ENCODE measurements around the gene RABGAP1L.
"Not testable (repeated sequence)": the region's sequence is repeated elsewhere in the genome, so short reads cannot be mapped to it uniquely, and the experiment has no call there.

The RABGAP1L gene

DNA sequence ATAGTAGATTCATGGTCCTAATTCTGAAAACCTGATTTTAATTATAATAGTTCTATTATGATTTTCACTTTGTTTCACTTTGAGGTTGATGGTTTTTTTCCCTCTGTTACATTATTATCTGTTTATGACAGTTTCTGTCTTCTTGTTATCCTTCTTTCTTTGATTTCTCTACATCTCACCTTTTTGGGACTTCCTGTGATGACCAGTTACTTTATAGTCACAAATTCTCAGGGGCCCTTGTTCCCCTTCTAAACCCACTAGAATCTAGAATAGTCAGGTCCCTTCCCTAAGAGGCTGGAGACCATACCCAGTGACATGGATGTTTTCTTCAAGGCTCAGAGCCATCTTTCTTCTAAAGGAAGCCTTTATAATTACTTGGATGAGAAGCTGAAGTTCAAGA, 526.9 kb downstream of the RABGAP1L start:
- DNase-seq, result no peak

DNA sequence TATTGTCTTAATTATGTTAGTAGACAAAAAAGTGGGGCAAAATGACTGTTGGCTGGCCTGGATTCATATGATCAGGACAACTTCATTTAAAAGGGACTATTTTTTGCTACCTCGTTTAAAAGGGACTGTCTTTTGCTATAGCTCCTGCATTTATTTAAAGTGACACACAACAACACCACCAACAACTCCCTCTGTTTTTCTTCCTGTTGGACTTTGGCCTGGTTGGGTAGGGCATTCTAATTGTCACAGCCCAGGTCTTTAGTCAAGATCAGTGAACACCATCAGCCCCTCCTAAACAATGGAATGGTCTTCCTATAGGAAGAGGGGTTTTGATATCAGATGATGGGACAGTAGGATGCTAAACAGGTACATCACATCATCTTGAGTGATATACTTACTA, 530.2 kb downstream of the RABGAP1L start:
- no peak for DNase-seq

DNA sequence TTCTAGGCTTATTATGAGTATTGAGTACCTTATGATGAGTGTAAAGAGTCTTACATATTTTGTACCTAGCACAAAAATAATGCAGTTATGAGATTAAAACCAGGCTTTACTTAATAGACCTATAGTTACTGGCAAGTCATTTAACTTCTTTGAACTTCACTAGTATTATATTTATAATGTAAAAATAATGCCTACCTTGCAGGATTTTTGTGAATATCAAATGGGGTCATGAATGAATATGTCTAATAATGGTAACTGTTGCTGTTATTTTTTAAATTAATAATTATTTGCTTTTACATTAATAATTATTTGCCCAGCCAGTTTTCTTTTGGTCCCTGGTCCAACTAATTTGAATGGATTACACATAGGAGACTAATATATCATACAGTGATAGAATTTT, 530.9 kb downstream of the RABGAP1L start:
- DNase-seq, result no peak

DNA sequence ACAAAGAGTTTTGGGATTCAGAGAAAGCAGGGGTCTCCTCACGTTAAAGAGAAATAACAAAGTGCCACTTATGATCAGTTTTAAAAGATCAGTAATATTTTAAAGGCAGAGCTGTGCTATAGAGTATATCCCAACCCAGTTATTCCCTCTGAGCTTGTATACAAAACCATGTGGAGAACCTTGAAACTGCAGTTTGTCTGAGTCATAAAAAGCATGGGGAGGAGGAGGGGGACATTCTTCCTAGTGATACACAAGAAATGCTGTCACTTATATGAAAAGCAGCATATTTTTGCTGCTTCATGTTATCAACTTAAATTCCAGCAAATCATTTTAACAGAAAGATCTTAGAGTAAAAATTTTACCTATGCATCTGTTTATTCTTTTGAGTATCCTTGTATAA, 533.0 kb downstream of the RABGAP1L start:
- DNase-seq, result no peak

DNA sequence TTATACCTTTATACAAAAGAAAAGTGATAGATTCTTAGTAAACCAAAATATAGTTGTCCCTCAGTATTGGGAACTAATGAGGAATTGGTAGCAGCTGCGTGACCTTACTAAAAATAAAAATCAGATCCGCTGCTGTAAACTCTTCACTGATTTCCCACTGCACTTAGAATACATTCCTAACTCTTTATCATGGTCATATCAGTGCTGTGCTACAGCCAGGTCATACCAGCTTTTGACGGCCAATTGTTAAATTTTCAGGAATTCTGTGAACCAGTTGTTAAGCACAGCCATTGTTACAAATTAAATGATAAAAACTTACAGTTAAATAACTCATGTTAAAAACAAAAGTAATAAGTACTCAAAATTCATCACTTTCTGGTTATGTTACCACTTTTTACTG, 533.8 kb downstream of the RABGAP1L start:
- no peak for DNase-seq

DNA sequence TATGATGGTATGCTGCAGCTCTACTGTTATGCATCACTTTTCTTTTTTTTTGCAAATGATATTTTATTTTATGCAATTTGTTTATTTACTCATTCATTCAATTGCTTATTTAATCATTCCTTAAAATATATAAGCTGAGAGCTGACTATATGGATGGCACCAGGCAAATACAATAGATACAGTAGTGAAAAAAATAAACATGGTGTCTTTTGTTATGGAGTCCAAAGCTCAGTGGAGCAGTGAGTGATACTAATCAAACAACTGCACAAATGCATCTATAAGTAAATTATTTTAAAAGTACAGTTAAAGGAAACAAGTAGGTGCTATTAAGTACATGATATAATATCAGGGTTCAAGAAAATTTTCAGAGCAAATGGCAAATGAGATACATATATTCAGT, 534.2 kb downstream of the RABGAP1L start:
- not testable (repeated sequence) for DNase-seq

DNA sequence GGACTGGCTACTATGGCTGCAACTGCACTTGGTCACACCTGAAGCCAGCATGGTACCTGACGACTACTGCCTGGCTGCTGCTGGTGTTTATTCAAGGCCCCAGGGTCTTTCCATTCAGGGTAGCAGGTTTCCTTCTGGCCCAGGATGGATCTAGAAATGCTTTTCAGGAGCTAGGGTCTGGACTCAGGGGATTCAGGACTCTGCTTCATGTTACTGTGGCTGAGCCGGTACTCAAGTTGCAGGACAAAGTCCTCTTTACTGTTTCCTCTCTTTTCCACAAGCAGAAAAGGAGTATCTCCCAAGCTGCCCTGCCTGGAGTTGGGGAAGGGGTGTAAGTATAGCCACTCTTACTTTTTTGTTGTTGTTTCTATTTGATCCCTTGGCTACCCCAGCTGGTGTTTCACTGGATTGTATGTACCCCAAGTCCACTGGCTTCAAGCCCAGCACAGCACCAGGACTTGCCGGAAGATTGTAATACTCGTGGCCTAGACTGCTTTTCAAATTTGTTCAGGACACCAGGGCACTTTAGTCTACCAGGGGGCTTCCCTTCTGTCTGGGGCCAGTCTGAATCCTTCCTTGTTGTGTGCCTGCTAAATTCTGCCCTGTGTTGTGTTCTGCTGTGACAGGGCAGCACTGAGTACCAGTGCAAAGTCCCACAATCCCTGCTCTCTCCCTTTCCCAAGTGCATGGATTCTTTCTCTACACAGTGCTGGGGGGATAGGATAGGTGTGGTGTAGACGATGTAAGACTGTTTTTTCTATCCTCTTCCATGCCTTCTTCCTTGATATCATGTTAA, 536.9 kb downstream of the RABGAP1L start:
- DNase-seq, result no peak

DNA sequence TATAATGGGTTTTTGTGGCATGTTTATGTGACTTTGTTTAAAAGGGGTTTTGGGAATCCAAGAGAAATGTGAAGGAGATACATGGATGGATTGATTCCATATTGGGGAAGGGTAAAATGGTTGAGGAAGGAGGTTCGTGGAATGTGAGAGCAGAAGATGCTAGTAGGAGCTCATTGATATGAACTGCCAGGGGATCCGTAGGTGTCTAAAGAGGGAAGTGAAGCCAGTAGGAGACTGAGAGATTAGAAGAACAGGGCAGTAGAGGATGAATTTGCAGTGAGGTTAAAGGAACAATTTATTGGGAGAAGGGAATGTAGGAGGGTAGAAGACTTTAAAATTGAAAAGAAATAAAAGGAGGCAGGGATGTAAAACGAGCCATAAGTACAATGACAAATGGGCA, 541.0 kb downstream of the RABGAP1L start:
- DNase-seq, result no peak

DNA sequence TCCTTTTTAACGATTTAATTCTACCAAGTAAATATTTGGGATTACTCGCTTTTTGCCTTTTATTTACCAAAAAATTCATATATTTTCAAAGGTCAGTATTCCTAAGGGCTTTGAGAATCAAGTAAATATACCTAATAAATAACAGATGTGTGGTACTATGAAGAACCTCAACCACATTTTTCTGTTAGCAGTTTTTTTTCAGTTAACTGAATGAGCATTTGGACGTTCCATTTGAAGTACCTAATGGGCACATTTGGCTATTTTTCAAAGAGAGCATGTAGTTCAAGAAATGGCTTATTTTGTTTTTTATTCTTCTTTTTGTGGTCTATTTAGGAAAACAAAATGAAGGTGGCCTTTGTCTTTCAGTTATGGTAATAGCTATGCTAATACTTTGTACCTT, 541.5 kb downstream of the RABGAP1L start:
- DNase-seq, result no peak

DNA sequence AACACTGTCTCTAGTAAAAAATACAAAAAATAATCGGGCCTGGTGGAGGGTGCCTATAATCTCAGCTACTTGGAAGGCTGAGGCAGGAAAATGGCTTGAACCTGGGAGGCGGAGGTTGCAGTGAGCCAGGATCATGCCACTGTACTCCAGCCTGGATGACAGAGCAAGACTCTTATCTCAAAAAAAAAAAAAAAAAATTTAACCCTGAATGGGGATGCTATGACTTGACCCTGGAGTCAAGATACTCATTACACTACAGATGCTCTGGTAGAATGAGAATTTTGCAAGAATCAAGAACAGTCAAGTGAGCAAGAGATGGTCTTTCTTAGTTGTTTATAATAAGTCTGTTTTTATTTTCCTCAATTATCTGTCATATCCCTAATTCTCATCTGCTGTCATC, 542.2 kb downstream of the RABGAP1L start:
- DNase-seq, result no peak

DNA sequence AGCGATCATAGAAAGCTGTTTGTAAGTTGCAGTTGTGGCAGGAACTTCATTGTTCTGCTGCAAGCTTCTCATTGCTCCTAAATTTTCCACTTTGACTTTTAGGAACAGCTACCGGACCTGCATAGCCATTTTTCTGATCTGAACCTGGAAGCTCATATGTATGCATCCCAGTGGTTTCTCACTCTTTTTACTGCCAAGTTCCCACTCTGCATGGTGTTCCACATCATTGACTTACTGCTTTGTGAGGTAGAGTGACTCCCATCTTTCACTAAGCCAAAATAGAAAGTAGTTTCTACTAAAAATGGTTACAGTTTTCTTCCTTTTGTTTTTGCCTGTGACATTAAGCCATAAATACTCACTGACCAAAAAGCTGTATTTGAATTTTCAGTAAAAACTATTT, 542.7 kb downstream of the RABGAP1L start:
- DNase-seq, result no peak

DNA sequence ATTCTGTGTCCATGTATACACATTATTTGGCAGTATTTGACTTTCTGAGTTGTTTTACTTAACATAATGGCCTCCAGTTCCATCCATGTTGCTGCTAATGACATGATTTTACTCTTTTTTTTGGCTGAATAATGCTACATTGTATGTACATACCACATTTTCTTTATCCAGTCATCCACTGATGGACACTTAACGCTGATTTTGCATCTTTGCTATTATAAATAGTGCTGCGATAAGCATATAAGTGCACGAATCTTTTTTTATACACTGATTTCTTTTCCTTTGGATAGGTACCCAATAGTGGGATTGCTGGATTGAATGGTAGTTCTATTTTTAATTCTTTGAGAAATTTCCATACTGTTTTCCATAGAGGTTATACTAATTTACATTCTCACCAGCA, 544.0 kb downstream of the RABGAP1L start:
- DNase-seq, result no peak

DNA sequence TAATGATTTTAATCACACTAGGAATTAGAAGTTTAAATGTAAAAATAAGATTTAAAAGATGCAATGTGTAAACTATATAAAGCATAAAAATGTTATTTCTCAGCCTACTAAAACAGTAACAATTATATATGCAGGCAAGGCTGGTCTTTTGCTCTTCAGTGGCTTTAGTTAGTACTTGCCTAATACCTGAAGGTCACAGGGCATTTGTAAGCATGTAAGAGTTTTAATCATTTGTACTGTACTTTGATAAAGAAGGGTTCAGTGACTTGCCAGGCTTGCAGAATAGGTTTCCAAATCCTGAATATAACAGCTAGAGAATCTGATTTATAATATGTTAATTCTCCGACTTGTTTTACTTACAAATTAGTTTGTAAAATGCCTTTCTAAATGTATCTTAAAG, 545.0 kb downstream of the RABGAP1L start:
- no peak for DNase-seq

DNA sequence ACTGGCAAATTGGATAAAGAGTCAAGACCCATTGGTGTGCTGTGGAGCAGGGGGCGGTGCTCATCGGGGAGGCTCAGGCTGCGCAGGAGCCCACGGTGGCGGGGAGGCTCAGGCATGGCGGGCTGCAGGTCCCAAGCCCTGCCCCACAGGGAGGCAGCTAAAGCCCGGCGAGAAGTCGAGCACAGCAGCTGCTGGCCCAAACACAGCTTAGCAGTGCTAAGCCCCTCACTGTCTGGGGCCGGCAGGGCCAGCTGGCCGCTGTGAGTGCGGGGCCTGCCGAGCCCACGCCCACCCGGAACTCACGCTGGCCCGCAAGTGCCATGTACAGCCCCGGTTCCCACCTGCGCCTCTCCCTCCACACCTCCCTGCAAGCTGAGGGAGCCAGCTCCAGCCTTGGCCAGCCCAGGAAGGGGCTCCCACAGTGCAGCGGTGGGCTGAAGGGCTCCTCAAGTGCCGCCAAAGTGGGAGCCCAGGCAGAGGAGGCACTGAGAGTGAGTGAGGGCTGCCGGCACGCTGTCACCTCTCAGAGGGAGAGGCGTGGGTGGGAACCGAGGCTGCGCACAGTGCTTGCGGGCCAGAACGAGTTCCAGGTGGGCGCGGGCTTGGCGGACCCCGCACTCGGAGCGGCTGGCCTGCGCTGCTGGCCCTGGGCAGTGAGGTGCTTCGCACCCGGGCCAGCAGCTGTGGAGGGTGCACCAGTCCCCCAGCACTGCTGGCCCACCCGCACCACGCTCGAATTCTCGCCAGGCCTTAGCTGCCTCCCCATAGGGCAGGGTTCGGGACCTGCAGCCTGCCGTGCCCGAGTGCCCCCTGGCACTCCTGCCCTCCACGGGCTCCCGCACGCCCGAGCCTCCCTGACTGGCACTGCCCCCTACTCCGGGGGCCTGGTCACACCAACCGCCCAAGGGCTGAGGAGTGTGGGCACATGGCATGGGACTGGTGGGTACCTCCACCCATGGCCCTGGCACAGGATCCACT, 551.8 kb downstream of the RABGAP1L start:
- DNase-seq, result no peak

DNA sequence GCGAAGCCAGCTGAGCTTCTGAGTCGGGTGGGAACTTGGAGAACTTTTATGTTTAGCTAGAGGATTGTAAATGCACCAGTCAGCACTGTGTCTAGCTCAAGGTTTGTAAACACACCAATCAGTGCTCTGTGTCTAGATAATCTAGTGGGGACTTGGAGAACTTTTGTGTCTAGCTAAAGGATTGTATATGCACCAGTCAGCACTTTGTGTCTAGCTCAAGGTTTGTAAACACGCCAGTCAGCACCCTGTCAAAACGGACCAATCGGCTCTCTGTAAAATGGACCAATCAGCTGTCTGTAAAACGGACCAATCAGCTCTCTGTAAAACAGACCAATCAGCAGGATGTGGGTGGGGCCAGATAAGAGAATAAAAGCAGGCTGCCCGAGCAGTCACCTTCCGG, 552.5 kb downstream of the RABGAP1L start:
- DNase-seq, result not testable (repeated sequence)

DNA sequence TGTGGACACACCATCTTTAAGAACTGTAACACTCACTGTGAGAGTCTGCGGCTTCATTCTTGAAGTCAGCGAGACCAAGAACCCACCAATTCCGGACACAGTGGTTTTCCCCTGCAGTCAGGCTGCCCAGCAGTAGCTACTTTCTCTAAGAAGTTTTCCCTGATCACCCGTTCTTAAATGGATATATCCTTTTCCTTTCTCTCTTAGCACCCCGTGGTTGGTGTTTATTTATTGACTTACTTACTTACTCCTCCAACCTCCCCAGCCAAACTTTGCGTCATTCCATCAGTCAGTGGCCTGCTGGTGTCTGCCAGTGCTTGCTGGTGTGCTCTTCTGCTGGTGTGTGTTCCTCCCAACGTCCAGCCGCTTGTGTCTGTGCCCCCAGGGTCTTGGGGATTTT, 553.2 kb downstream of the RABGAP1L start:
- DNase-seq, result no peak

DNA sequence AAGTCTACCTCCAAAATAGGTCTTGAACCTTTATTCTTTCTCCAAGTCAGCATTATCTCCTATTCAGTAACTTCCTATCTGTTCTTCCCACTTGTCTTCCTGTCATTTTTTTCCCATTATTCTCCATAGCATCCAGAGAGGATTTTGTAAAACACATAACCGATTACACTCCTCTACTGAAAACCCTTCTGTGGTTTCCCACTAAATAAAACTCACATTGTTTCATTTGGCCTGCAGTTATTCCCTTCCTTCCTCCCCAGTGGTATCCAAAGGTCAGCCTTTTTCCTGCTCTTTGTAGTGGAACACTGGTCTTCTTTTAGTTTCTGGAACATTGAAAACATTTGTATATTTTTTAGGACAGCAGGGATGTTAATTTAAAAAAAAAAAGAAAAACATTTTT, 554.5 kb downstream of the RABGAP1L start:
- DNase-seq, result no peak

DNA sequence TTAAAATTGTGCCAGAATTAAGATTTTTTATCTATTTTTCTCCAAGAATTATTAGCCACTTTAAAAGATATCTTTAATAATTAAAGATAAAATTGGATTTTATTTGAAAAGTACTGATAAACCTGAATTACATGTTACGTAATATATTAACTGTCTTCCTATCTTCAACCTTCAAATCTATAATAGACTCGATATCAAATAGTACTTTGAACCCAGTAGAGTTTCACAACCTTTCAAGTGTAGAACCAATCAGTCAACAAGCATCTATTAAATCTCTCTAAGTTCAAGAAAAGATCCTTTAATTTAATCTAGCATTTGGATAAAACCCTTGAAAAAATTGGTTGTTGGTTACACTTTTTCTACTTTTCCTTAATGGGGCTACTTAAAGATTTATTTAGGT, 559.9 kb downstream of the RABGAP1L start:
- no peak for DNase-seq

DNA sequence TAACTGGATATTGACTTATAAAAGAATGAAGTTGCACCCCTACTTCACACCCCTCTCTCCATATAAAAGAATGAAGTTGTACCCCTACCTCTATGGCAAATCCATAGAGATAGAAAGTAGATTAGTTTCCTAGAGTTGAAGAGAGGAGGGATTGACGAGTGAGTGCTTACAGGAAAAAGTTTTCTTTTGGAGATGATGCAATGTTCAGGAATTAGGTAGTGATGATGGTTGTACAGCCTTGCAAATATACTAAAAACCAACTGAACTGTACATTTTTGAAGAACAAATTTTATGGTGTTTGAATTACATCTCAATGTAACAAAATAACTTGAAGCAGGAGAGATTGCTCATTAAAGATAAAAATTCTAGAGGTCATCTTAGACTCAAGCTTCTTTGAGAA, 561.3 kb downstream of the RABGAP1L start:
- DNase-seq, result no peak

DNA sequence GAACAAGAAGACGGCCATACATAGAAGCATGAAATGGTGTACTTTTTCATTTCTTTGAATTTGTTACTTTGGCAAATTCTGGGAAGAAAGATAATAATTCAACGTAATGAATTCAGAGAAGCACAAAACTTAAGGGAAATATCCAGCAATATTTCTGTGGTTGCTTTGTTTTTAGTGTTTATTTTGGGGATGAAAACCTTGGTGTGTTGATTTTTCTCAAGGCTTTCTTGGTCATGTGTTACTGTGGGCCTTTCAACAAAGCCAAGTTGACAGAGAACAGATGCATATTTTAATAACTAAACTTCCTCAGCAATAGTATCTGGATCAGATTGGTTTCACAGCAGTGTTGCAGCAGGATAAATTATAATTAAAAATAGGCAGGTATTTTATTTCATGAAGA, 561.9 kb downstream of the RABGAP1L start:
- no peak for DNase-seq

DNA sequence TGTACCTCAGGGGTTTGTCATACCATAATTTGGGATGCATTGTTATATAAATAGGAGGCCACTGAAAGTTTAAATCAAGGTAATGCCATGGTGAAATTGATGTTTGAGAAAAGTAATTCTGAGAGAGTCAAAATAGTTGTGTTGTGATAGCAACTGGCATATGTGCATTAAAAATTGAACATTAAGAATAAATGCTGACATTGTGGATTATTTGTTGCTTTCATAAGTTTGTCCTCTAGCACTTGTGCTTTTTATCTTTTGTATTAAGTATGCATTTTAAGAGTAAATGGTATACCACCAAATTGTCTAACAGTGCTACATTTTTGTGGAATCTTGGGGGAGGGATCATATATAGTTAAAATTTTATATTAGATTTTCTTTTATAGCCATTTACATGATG, 564.5 kb downstream of the RABGAP1L start:
- DNase-seq, result no peak

DNA sequence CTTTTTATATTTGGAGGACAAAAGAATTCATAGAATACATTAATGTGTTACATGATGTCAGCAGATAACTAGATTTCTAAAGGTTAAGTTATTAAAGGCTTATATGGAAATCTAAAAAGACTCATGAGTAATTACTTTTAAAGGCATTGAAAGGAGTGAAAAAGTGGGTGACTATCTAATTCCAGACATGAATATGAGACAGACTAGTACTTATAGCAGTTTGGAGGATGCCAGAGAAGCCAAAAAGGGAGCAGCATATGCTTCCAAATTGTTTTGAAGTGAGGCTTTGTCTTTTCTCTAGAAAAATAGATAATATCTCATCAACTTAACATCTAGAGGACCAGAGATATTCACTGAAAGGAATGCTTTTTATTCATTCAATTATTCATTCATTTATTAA, 564.9 kb downstream of the RABGAP1L start:
- DNase-seq, result no peak

DNA sequence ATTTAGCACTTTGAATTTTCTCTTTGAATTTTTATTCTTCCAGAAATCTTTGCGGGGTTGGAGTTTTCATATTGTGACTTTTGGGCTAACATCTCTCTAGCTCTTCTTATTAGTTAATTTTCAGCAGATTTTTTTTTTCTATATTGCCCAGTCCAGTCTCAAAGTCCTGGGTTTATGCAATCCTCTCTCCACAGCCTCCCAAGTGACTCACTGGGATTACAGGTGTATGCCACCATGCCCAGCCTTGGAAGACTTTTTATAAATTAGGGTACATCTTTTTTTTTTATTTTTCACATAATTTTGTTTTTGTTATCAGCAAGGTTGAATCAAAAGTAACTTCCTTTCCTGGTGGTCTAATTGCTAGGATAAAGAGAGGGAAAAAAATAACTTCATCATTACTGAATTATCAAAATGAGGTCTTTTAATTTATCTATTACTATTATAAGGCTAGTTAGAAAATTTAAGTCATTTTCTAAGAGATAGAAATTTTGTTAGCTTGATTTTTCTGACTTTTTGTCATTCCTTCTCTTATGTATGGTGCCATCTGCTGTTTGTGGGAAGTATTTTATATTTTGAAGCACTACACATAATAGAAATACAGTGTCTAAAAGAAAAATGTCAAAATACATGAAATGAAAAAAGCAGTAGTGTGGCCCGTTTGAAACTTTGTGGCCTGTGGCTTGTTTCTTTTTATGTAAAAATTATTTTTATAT, 567.0 kb downstream of the RABGAP1L start:
- DNase-seq, result peak; percentile 25
